GM18505 (cell line): ENCODE measurements around the gene COX7A2.

Experiments used
- ATAC-seq: cut with Tn5 transposase; IDR thresholded peaks from one replicate; pipeline ENCODE4 v1.9.1; 2021; ENCODE audit not compliant: unreplicated experiment
- POLR2A ChIP-seq: IDR thresholded peaks from 4 replicates; pipeline ENCODE4 v1.6.1; 2011; ENCODE audit warnings: borderline replicate concordance; ENCODE audit not compliant: insufficient read depth, insufficient read length; ENCODE audit errors: extremely low read depth

COX7A2 gene

DNA sequence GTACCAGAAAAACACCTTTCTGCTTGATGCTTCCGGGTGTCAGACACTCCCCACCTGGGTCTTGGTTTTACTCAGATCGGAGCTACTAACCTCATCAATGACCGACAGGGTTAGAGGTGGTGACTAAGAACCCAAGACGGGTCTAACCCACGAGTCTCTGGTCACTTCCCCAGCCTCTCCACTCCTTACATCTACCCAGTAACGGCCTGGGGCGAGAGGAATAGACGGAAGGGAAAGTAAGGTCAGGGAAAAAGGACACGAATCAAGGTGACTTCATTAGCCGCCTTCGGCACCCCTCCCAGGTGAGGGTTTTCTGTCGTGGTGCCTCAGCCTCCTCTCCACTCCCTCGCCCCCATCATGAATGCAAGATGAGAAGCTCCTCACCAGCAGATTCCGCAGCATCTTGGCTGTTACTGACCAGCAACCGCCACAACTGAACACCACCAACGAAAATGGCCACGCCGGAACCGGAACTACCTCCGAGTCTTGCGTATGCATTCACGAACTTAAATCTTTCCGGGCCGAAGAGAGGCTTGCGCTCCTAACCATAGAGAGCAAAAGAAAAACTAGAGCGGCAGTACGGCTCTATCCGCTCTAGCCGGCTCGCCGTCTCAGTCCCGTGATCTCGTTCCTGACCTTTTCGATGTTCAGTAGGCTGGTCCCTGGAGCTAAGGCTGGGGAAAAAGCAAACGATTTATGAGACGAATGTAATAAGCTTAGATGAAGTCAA, at the start of gene COX7A2:
Gene COX7A2, minus strand, starts transcription at position 469 of the 730 bp plus-strand sequence. Its CDS starts 67 bp downstream, at position 402.
- ATAC-seq: peak; percentile 96
- peak; percentile 94 for TF ChIP-seq POLR2A

GRCh38 chr6:75292555-75292954, 49.0 kb upstream of the COX7A2 start:
- ATAC-seq: no peak
- no peak for TF ChIP-seq POLR2A

GRCh38 chr6:75291744-75292143, 48.1 kb upstream of the COX7A2 start:
- TF ChIP-seq POLR2A: no peak
- no peak for ATAC-seq

DNA sequence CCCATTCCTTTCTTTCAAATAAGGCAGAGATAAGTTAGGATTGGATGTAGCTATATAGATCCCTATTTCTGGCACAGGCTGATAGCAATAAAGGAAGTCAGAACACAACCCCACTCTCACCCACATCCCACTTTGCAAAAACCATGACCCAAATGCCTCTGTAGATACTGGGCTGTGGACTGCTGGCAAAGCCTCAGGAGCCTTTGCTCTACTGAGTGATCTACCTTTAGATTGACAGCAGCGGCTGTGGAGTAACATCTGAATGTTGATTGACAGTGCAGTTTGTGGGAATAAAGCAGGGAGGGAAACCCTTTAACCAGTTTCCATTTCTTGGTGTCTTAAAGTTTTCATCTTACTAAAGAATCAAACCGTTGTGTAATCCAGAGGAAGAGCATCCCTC, 47.7 kb upstream of the COX7A2 start:
- no peak for ATAC-seq
- no peak for TF ChIP-seq POLR2A

DNA sequence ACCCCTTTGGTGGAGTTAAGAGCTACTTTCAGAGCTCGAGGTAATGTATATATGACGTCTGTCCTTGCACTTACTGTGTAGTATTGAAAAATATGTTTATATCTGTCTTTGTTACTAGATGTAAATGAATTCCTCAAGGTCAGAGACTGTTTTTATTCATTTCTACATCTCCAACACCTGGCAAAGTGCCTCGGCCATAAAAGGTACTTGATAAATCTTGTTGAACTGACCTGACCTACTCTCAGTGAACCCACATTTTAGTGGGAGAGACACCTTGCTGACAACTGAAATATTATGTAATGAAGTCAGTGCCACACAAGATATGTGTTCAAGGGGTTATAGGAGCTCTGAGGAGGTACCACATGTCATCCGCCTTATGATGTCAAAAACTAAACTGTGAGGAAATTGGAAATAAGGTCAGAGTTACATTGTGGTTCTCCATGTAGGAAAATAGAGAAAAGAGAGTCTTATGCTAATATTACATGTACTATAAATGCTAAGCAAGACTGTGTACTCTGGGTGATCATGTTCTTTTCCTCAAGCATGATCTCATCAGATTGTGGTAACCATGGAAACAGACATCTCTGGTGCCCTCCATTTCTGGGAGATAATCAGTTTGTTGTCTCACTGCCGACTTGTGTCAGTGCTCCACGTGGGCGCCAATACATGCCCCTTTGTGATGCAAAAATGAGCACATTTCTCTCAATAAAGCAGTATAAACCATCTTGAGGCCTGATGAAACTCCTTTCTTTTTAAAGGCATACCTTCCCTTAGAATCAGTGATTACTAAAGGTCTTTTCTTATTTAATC, 46.7 kb upstream of the COX7A2 start:
- TF ChIP-seq POLR2A: no peak

GRCh38 chr6:75288023-75288422, 44.4 kb upstream of the COX7A2 start:
- no peak for ATAC-seq

More for the DNA sequence above, 46.7 kb upstream of the COX7A2 start:
- ATAC-seq: no peak

GRCh38 chr6:75287424-75287823, 43.8 kb upstream of the COX7A2 start:
- no peak for TF ChIP-seq POLR2A
- no peak for ATAC-seq

More at GRCh38 chr6:75288023-75288422, 44.4 kb upstream of the COX7A2 start:
- no peak for TF ChIP-seq POLR2A

DNA sequence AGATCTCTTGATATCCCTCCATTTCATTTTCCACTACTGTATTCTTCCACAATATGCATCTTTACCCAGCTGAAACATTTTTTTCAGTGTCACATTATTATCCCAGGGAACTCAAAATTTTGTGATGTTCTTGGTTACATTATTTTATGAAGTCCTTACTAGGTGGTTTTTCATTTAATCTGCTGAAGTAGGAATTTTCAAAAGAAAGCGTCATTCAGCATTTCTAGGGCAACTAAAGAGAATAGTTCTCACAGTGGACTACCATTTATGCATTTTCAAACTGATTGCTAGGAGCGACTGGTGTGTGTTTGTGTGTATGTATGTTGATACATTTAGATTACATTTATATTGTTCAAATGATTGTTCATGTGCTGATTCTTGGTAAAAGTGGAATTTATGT, 43.4 kb upstream of the COX7A2 start:
- ATAC-seq: no peak
- TF ChIP-seq POLR2A: no peak

DNA sequence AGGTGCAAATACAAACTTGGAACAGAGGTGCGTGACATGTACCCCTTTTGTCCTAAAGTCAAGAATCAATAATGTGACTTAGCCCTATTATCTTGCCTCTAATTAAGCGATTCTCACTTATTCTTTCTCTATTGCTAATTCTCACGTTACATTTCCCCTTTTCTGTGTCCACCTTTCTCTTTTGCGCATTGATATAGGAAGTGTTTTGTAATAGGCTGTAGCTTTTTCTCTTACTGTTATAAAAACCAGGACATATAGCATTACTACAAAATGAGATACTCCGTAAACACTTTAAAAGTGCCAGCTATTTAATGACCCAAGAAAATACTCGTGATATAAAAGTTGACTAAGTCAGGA, 41.7 kb upstream of the COX7A2 start:
- ATAC-seq: peak; percentile 4
- TF ChIP-seq POLR2A: no peak

GRCh38 chr6:75284632-75285282, 41.2 kb upstream of the COX7A2 start, which contains the start of gene TMEM30A:
Gene TMEM30A, minus strand, starts transcription at chr6:75284792. Its CDS starts 154 bp downstream, at chr6:75284638.
- peak; percentile 98 for TF ChIP-seq POLR2A
- peak; percentile 96 for ATAC-seq

GRCh38 chr6:75283907-75284631, 40.5 kb upstream of the COX7A2 start:
- ATAC-seq: peak; percentile 26
- TF ChIP-seq POLR2A: no peak

GRCh38 chr6:75282706-75283105, 39.1 kb upstream of the COX7A2 start:
- no peak for ATAC-seq
- TF ChIP-seq POLR2A: no peak

GRCh38 chr6:75281653-75282052, 38.1 kb upstream of the COX7A2 start:
- no peak for TF ChIP-seq POLR2A
- ATAC-seq: no peak
